GM23338 (cell line): Measurements from ENCODE around the gene GABRB3. TPM values are rescaled to one million over a fixed set of nuclear protein-coding genes. Genes with fewer than 3 reads are reported as not detected.

Experiments used
- ATAC-seq: fragments of 200-7000 bp; cut with Tn5 transposase; 3 replicates; pipeline ENCODE4 v1.9.1; 2020
- DNase-seq: peaks from one replicate; pipeline ENCODE4 v3.0.0-alpha.2; 2015; ENCODE audit warnings: low spot score
- H2AFZ ChIP-seq: fragments of 200-600 bp; sonication (generic); 2 replicates; pipeline ENCODE4 v1.8.0; 2016; ENCODE audit warnings: antibody characterized with exemption, mild to moderate bottlenecking, moderate library complexity
- H3F3A ChIP-seq: fragments of 200-600 bp; sonication (generic); replicated peaks from 2 replicates; pipeline ENCODE4 v1.8.0; 2017; ENCODE audit warnings: antibody characterized with exemption, mixed run types, low read depth
- H3K27ac ChIP-seq: fragments of 200-600 bp; sonication (generic); 2 replicates; pipeline ENCODE4 v1.6.1; 2016; ENCODE audit warnings: low read depth
- H3K27me3 ChIP-seq: fragments of 200-600 bp; sonication (generic); 2 replicates; pipeline ENCODE4 v1.8.0; 2016; ENCODE audit warnings: mild to moderate bottlenecking, mixed run types, moderate library complexity; ENCODE audit not compliant: insufficient read depth
- H3K36me3 ChIP-seq: fragments of 200-600 bp; sonication (generic); 2 replicates; pipeline ENCODE4 v1.8.0; 2016; ENCODE audit warnings: mild to moderate bottlenecking; ENCODE audit not compliant: insufficient read depth
- H3K4me1 ChIP-seq: fragments of 200-600 bp; sonication (generic); 2 replicates; pipeline ENCODE4 v1.8.0; 2016; ENCODE audit warnings: mild to moderate bottlenecking, moderate library complexity; ENCODE audit not compliant: insufficient read depth
- H3K4me2 ChIP-seq: fragments of 200-600 bp; sonication (generic); 2 replicates; pipeline ENCODE4 v1.7.1; 2017; ENCODE audit warnings: mixed run types
- H3K4me3 ChIP-seq: fragments of 200-600 bp; sonication (generic); 2 replicates; pipeline ENCODE4 v1.6.1; 2016; ENCODE audit warnings: mixed run types
- H3K79me2 ChIP-seq: fragments of 200-600 bp; sonication (generic); replicated peaks from 2 replicates; pipeline ENCODE4 v1.8.0; 2017; ENCODE audit warnings: mild to moderate bottlenecking; ENCODE audit not compliant: insufficient read depth
- H3K9me2 ChIP-seq: fragments of 200-600 bp; sonication (generic); 2 replicates; pipeline ENCODE4 v1.8.0; 2017; ENCODE audit not compliant: insufficient read depth
- H4K20me1 ChIP-seq: fragments of 200-600 bp; sonication (generic); replicated peaks from 2 replicates; pipeline ENCODE4 v1.8.0; 2017; ENCODE audit warnings: mild to moderate bottlenecking; ENCODE audit not compliant: insufficient read depth
- H3K27ac Mint-ChIP-seq: 2 replicates; pipeline ENCODE4 v1.8.0; 2020; ENCODE audit warnings: inconsistent platforms, mild to moderate bottlenecking, moderate library complexity, mixed read lengths
- H3K27me3 Mint-ChIP-seq: 3 replicates; pipeline ENCODE4 v1.8.0; 2022; ENCODE audit warnings: low read depth, mild to moderate bottlenecking, moderate library complexity, mixed read lengths, inconsistent platforms; ENCODE audit not compliant: insufficient read depth, poor library complexity
- H3K36me3 Mint-ChIP-seq: 3 replicates; pipeline ENCODE4 v1.8.0; 2021; ENCODE audit warnings: low read depth, mild to moderate bottlenecking, inconsistent platforms, moderate library complexity, mixed read lengths
- H3K4me1 Mint-ChIP-seq: 3 replicates; pipeline ENCODE4 v1.8.0; 2020; ENCODE audit warnings: mild to moderate bottlenecking, inconsistent platforms, mixed read lengths
- H3K4me3 Mint-ChIP-seq: 3 replicates; pipeline ENCODE4 v1.8.0; 2021; ENCODE audit warnings: moderate library complexity, mild to moderate bottlenecking, inconsistent platforms, mixed read lengths
- H3K9me3 Mint-ChIP-seq: 3 replicates; pipeline ENCODE4 v1.8.0; 2020; ENCODE audit warnings: moderate library complexity, mild to moderate bottlenecking, inconsistent platforms, mixed read lengths
- CREB1 ChIP-seq: fragments of 250-450 bp; sonication (Bioruptor Pico); IDR thresholded peaks from 2 replicates; pipeline ENCODE4 v1.5.0; 2020; ENCODE audit warnings: low read depth, mild to moderate bottlenecking, moderate library complexity
- EZH2phosphoT487 ChIP-seq: fragments of 200-600 bp; sonication (generic); IDR thresholded peaks from one replicate; pipeline ENCODE4 v1.8.1; 2018; ENCODE audit warnings: antibody characterized with exemption; ENCODE audit not compliant: unreplicated experiment
- JUNB ChIP-seq: IDR thresholded peaks from one replicate; pipeline ENCODE4 v1.6.1; 2016; ENCODE audit warnings: antibody characterized with exemption; ENCODE audit not compliant: unreplicated experiment
- ZNF462 ChIP-seq: fragments of 250-450 bp; sonication (Bioruptor Pico); IDR thresholded peaks from 2 replicates; pipeline ENCODE4 v1.5.0; 2020; ENCODE audit warnings: mild to moderate bottlenecking, moderate library complexity
- polyA plus RNA-seq: library from polyadenylated mRNA; unstranded; fragments of >200 nt; fragmentation: Nextera tagmentation; extraction: Ambion mirVana; gene quantifications from 2 replicates; pipeline ENCODE4 v1.2.1, GENCODE V29; 2016
- total RNA-seq: library from RNA; depleted of rRNA; stranded (reverse); fragments of >200 nt; shearing (Covaris generic); gene quantifications from 2 replicates; pipeline ENCODE4 v1.2.3, GENCODE V29; 2014

GABRB3 gene
- total and polyA plus RNA-seq, 2 experiments from 2014 or later: 56.5 to 131 TPM

- H3K9me3 Mint-ChIP-seq: peaks cover 21% of the 10 kb centered on the region
- peaks cover 18% of the 10 kb centered on the region for H3K27me3 Mint-ChIP-seq
- H3K36me3 Mint-ChIP-seq: peaks cover 28% of the 10 kb centered on the region
Observed at GRCh38 chr15:26690778-26691177, 82.1 kb downstream of the GABRB3 start.

More at GRCh38 chr15:26690778-26691177, 82.1 kb downstream of the GABRB3 start:
- peak; percentile 71 for TF ChIP-seq CREB1 (CRISPR knock-in tag)
- TF ChIP-seq JUNB: no peak
- no peak for TF ChIP-seq EZH2phosphoT487
- peak; percentile 51; the same call in 1 of the 2 replicates for TF ChIP-seq ZNF462
- DNase-seq (peak; percentile 66), ATAC-seq (peak; percentile 70)
- Histone ChIP-seq H4K20me1 (no peaks in the 10 kb centered on the region; the same call in 1 of the 2 replicates), H3K27ac (peak overlapping the region; percentile 87), H3F3A (peaks cover 6% of the 10 kb centered on the region; the same call in 1 of the 2 replicates), H3K4me2 (peak overlapping the region; percentile 50), H3K4me3 (peak overlapping the region; percentile 24), H3K4me1 (peaks cover 55% of the 10 kb centered on the region), H3K79me2 (peaks cover 81% of the 10 kb centered on the region), H3K9me2 (no peaks in the 10 kb centered on the region), H2AFZ (no peak overlapping the region), H3K27me3 (no peaks in the 10 kb centered on the region), H3K36me3 (peaks cover 6% of the 10 kb centered on the region; the same call in 1 of the 2 replicates)
- Mint-ChIP-seq H3K4me3 (peak overlapping the region; percentile 30; the same call in 1 of the 3 replicates), H3K27ac (peak overlapping the region; percentile 60), H3K4me1 (peaks cover 62% of the 10 kb centered on the region)
